ENCODE data around the gene TNNI3K. TPM values are rescaled to one million over a fixed set of nuclear protein-coding genes. Genes with fewer than 3 reads are reported as not detected.

The TNNI3K gene
- total RNA-seq, 1 experiment from 2014 or later: not detected

GRCh38 chr1:74530892-74531291 lies 295.7 kb downstream of the TNNI3K start:
- H3K9me3 ChIP-seq (ENCODE audit: control insufficient read depth, low read depth, low read length): no peaks in the 10 kb centered on the region
- no peaks in the 10 kb centered on the region for H3K36me3 Mint-ChIP-seq (ENCODE audit: insufficient read depth in 1 of 3, low read depth in 3 of 3)
- TF ChIP-seq CTCF (conservative IDR thresholded peaks at IDR 0.05): no peak
- H3K4me3 Mint-ChIP-seq: no peak overlapping the region
- no peak overlapping the region for H3K18ac ChIP-seq (ENCODE audit: insufficient read length, low read depth, low read length)
- no peak overlapping the region for H2BK120ac ChIP-seq (ENCODE audit: low read depth, low read length, poor library complexity, severe bottlenecking)
- H3T11ph ChIP-seq (ENCODE audit: low read length): no peak overlapping the region
- H3K4me1 ChIP-seq (ENCODE audit: insufficient read depth, low read length): no peaks in the 10 kb centered on the region
- no peak overlapping the region for H4K91ac ChIP-seq (ENCODE audit: insufficient read length, low read depth, low read length)
- no peak overlapping the region for H3K4ac ChIP-seq (ENCODE audit: low read depth, low read length)
- H3K79me2 ChIP-seq (ENCODE audit: insufficient read depth, low read length): no peaks in the 10 kb centered on the region
- H2BK12ac ChIP-seq (ENCODE audit: insufficient read length, low read depth, low read length): no peak overlapping the region
- no peak overlapping the region for H3K9ac ChIP-seq (ENCODE audit: extremely low read depth, insufficient read length, low read length)
- H2AK5ac ChIP-seq (ENCODE audit: insufficient read length, low read length): no peak overlapping the region
- no peak overlapping the region for H2AFZ ChIP-seq (ENCODE audit: low read length)
- H4K8ac ChIP-seq (replicated peaks; ENCODE audit: insufficient read length, low read depth, low read length): no peak overlapping the region
- no peak overlapping the region for H3K14ac ChIP-seq (ENCODE audit: insufficient read depth, low read length)
- no peaks in the 10 kb centered on the region for H3K27me3 Mint-ChIP-seq (ENCODE audit: low read depth)
- no peaks in the 10 kb centered on the region; a peak in 1 of 5 replicates for H3K9me3 Mint-ChIP-seq
- H2BK20ac ChIP-seq (ENCODE audit: low read depth, low read length, poor library complexity, severe bottlenecking): no peak overlapping the region
- H4K5ac ChIP-seq (ENCODE audit: insufficient read length, low read depth, low read length): no peak overlapping the region
- no peak overlapping the region for H3K56ac ChIP-seq (ENCODE audit: insufficient read length, low read depth, low read length)
- no peak overlapping the region for H2BK15ac ChIP-seq (ENCODE audit: low read depth, low read length)
- H3K4me1 Mint-ChIP-seq: peaks cover 8% of the 10 kb centered on the region in 2 experiments
- no peak overlapping the region for H3K27ac ChIP-seq (ENCODE audit: insufficient read length, low read depth, low read length)
- no peaks in the 10 kb centered on the region for H3K79me1 ChIP-seq (ENCODE audit: insufficient read depth, low read depth, low read length, poor library complexity, severe bottlenecking)
- H4K20me1 ChIP-seq (ENCODE audit: control insufficient read depth, insufficient read depth, insufficient read length): no peaks in the 10 kb centered on the region
- H3K23ac ChIP-seq (ENCODE audit: insufficient read length, low read depth, low read length): no peak overlapping the region
- H3K27ac Mint-ChIP-seq: no peak overlapping the region
- no peak overlapping the region for H2BK5ac ChIP-seq (ENCODE audit: insufficient read length, low read length)
- no peaks in the 10 kb centered on the region for H3K23me2 ChIP-seq (ENCODE audit: insufficient read length, low read depth, low read length, poor library complexity, severe bottlenecking)
- H3K27me3 ChIP-seq (ENCODE audit: insufficient read depth, low read length): no peaks in the 10 kb centered on the region
- DNase-seq: no peak
- H3K4me2 ChIP-seq (ENCODE audit: insufficient read depth, insufficient read length, low read length): no peak overlapping the region
